ENCODE data around the gene SCT.

SCT gene

GRCh38 chr11:577611-577894 lies 49.4 kb downstream of the SCT start:
- TF ChIP-seq RAD21 (IDR thresholded peaks at IDR 0.05; ENCODE audit: low read depth) (no peak), EGR1 (IDR thresholded peaks at IDR 0.05) (no peak), TEAD4 (IDR thresholded peaks at IDR 0.05) (no peak), CREB1 (IDR thresholded peaks at IDR 0.05; ENCODE audit: low read depth) (no peak), USF1 (IDR thresholded peaks at IDR 0.05) (no peak), FOXM1 (IDR thresholded peaks at IDR 0.05; ENCODE audit: borderline replicate concordance, low read depth) (no peak), TCF12 (IDR thresholded peaks at IDR 0.05; ENCODE audit: low read depth) (no peak), ZBTB7A (IDR thresholded peaks at IDR 0.05; ENCODE audit: low read depth) (no peak), YY1 (IDR thresholded peaks at IDR 0.05; ENCODE audit: low read depth) (no peak), REST (IDR thresholded peaks at IDR 0.05; ENCODE audit: low read depth) (no peak), CEBPB (IDR thresholded peaks at IDR 0.05) (no peak), TAF1 (IDR thresholded peaks at IDR 0.05; ENCODE audit: low read depth) (no peak), EP300 (IDR thresholded peaks at IDR 0.05; ENCODE audit: borderline replicate concordance) (no peak), NFIC (IDR thresholded peaks at IDR 0.05) (no peak), MAX (IDR thresholded peaks at IDR 0.05) (no peak)

GRCh38 chr11:576811-577610 lies 50.0 kb downstream of the SCT start:
- TF ChIP-seq ZBTB7A (IDR thresholded peaks at IDR 0.05; ENCODE audit: low read depth): no peak

All from Ishikawa (cell line).